Measurements from ENCODE around the gene RNF182. TPM values are rescaled to one million over a fixed set of nuclear protein-coding genes. Genes with fewer than 3 reads are reported as not detected.

RNF182 gene
- total RNA-seq, 1 donor from 2014 or later: 2.3 TPM

DNA sequence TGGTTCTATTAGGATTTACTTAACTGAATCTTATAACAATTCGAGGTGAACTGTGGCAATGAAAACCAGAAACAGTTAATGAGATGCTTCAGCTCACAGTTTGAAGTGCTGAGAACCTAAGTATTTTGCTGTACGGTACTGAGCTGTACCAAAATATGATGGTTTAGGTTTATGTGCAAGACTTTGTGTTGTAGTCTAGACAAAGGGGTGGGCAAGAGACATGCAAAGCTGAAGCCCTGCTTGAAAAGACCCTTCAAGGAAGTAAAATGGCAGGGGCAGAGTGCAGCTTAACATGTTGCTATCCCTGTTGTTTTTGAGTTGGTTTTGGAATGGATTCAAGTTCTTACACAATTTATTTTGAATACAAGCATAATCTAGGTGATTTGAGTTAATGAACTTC is 54.0 kb downstream of the RNF182 start:
- no peak for DNase-seq (ENCODE audit: low read depth, low spot score)
- no peak overlapping the region for H3K4me3 Mint-ChIP-seq

DNA sequence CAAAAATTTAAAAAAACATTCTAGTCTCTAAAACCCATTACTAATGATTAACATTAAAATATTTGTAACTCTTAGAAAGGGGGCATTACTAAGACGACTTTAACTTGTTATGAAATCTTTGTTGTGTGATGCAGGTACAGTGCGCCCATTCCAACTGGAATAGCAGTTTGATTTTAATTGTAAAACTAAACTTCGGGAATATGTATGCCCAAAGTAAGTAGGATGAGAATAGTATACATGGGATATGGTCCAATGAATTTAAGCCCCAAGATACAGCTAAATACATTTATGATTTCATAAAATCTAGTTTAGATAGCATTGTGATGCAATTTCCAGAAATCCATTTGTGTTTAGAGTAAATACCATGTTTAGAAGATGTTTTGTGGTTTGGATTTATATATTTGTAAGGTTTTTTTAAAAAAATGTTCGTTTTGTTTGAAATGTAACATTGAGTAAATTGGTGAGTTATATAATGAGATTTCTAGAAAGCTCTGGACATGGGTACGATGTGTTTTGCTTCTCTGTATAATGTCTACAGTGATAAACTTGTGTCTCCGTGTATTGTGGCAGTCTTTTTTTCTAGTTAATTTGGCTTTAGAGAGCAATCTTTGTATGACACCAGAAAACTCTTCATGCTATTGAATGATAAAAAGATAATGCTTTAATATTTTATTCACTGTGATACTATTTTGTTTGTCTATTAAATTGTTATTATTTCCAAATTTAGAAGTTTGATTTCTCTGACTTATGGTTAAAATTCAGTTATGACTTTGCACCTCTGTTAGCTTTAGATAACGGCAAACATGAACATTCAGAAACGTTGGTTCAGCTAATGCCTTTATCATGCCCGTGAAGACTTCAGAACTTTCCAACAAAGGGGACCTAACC is 54.8 kb downstream of the RNF182 start:
- no peaks in the 10 kb centered on the region for H3K9me3 Mint-ChIP-seq
- H3K27ac Mint-ChIP-seq (ENCODE audit: unreplicated experiment): no peak overlapping the region
- no peaks in the 10 kb centered on the region for H3K4me1 Mint-ChIP-seq
- DNase-seq (ENCODE audit: low read depth, low spot score): no peak
- peaks cover 5% of the 10 kb centered on the region for H3K36me3 Mint-ChIP-seq (ENCODE audit: low read depth)
- peaks cover 3% of the 10 kb centered on the region for H3K27me3 Mint-ChIP-seq (ENCODE audit: low read depth)
- TF ChIP-seq, protein P1, sequence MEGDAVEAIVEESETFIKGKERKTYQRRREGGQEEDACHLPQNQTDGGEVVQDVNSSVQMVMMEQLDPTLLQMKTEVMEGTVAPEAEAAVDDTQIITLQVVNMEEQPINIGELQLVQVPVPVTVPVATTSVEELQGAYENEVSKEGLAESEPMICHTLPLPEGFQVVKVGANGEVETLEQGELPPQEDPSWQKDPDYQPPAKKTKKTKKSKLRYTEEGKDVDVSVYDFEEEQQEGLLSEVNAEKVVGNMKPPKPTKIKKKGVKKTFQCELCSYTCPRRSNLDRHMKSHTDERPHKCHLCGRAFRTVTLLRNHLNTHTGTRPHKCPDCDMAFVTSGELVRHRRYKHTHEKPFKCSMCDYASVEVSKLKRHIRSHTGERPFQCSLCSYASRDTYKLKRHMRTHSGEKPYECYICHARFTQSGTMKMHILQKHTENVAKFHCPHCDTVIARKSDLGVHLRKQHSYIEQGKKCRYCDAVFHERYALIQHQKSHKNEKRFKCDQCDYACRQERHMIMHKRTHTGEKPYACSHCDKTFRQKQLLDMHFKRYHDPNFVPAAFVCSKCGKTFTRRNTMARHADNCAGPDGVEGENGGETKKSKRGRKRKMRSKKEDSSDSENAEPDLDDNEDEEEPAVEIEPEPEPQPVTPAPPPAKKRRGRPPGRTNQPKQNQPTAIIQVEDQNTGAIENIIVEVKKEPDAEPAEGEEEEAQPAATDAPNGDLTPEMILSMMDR (conservative IDR thresholded peaks at IDR 0.05): no peak
- H3K4me3 Mint-ChIP-seq: no peak overlapping the region

More for the DNA sequence above, 54.0 kb downstream of the RNF182 start:
- Mint-ChIP-seq H3K27ac (ENCODE audit: unreplicated experiment) (no peak overlapping the region), H3K4me1 (no peaks in the 10 kb centered on the region), H3K27me3 (ENCODE audit: low read depth) (peaks cover 3% of the 10 kb centered on the region), H3K9me3 (peaks cover under 1% of the 10 kb centered on the region), H3K36me3 (ENCODE audit: low read depth) (peaks cover 5% of the 10 kb centered on the region)
- TF ChIP-seq, protein P1 (conservative IDR thresholded peaks at IDR 0.05): no peak

DNA sequence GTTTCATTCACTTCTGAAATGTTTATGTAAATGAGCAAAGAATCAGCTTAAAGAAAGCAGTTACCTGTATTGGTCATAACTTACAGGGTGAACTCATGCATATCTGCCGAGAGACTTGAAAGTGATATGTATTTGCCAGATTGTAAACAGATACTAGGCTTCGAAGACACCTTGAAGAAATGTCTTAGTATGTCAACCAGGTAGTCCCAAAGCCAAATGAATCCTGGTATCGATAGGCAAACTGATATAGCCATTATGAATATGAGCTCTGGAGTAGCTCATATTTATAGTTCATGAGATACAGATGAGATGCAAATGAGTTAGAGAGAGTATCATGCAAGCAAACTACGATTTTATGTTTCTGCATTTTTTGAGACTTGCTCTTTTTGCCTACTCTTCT is 55.8 kb downstream of the RNF182 start:
- no peak for DNase-seq (ENCODE audit: low read depth, low spot score)
- Mint-ChIP-seq H3K27ac (ENCODE audit: unreplicated experiment) (no peak overlapping the region), H3K4me3 (no peak overlapping the region), H3K4me1 (no peaks in the 10 kb centered on the region), H3K36me3 (ENCODE audit: low read depth) (no peaks in the 10 kb centered on the region), H3K27me3 (ENCODE audit: low read depth) (peaks cover 3% of the 10 kb centered on the region), H3K9me3 (no peaks in the 10 kb centered on the region)
- TF ChIP-seq, protein P1 (conservative IDR thresholded peaks at IDR 0.05): no peak

DNA sequence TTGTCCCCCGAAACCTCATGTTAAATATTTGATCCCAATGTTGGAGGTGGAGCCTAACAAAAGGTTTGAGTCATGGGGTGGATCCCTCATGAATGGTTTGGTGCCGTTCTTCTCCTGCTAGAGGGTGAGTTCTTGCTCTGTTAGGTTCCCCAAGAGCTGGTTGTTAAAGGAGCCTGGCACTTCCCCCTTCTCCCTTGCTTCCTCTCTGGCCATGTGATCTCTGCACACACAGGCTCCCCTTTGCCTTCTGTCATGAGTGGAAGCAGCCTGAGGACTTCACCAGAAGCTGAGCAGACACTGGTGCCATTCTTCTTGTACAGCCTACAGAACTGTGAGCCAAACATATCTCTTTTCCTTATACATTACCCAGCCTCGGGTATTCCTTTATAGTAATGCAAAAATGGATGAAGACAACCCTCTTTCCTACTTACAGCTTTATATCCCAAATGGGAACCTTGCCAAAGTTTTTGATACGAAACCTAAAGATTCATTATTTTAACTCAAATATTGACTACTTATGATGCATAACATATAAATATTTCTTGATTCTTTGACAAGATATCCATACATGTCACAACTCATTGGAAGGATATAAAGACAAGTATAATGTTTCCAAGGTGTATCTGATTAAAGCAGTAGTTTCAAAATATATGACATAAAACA is 61.0 kb downstream of the RNF182 start:
- Mint-ChIP-seq H3K9me3 (no peaks in the 10 kb centered on the region), H3K4me1 (no peaks in the 10 kb centered on the region), H3K27ac (ENCODE audit: unreplicated experiment) (no peak overlapping the region), H3K4me3 (no peak overlapping the region), H3K27me3 (ENCODE audit: low read depth) (peaks cover 5% of the 10 kb centered on the region), H3K36me3 (ENCODE audit: low read depth) (no peaks in the 10 kb centered on the region)
- TF ChIP-seq, protein P1 (conservative IDR thresholded peaks at IDR 0.05): no peak
- DNase-seq (ENCODE audit: low read depth, low spot score): no peak

DNA sequence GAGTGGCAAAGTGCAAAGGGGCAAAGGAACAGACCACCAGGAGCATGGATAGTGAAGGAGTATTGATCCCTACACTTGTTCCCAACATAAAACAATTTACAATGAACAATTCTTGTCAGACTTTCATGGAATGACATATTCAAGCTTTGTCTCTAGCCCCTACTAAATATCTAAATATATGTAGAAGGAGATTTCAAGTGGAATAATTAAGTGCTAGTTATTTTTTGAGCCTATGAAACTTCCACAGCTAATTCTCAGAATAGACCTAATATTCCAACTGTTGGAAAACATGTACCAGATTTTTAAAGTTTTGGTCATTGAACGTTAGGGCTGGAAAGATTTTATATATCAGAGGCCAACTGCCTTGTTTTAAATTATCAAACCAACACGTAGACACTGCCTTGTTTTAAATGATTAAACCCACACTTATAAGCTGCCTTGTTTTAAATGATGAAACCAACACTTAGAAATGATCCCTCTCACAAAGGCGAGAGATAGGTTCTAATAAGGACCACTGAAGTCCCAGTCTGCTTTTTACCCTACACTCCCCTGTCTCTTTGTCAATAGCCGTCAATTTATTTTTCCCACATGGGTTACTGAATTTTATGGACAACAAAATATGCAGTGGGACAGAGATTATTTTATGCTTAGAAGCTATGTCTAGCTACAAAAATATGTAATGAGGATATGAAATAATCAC is 62.1 kb downstream of the RNF182 start:
- Mint-ChIP-seq H3K27ac (ENCODE audit: unreplicated experiment) (no peak overlapping the region), H3K4me3 (no peak overlapping the region), H3K9me3 (no peaks in the 10 kb centered on the region), H3K4me1 (no peaks in the 10 kb centered on the region), H3K27me3 (ENCODE audit: low read depth) (peaks cover 5% of the 10 kb centered on the region), H3K36me3 (ENCODE audit: low read depth) (no peaks in the 10 kb centered on the region)
- TF ChIP-seq, protein P1 (conservative IDR thresholded peaks at IDR 0.05): no peak
- DNase-seq (ENCODE audit: low read depth, low spot score): no peak

Measured in neural crest cell (in vitro differentiated cells).